GM21367 (cell line): ENCODE measurements around the gene SGCG.
"Not testable (repeated sequence)": the region's sequence is repeated elsewhere in the genome, so short reads cannot be mapped to it uniquely, and the experiment has no call there.

ENCODE experiments used
- ATAC-seq: cut with Tn5 transposase; IDR thresholded peaks from one replicate; pipeline ENCODE4 v1.9.1; 2021; ENCODE audit not compliant: unreplicated experiment

Gene SGCG, protein sequence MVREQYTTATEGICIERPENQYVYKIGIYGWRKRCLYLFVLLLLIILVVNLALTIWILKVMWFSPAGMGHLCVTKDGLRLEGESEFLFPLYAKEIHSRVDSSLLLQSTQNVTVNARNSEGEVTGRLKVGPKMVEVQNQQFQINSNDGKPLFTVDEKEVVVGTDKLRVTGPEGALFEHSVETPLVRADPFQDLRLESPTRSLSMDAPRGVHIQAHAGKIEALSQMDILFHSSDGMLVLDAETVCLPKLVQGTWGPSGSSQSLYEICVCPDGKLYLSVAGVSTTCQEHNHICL

DNA sequence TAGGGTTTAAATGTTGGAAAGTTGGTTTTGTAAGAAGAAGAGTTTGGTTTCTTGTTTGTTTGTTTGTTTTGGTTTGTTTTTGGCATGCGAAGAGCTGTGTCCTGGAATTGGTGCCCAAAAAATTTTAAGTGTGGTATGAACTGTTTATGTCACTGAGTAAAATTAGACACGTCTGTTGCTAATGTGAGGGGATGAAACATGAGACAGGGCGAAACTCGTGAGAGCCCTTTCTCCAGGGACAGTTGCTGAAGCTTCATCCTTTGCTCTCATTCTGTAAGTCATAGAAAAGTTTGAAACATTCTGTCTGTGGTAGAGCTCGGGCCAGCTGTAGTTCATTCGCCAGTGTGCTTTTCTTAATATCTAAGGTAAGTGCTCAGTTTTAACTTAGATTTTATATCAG is at the start of gene SGCG:
TSS of gene SGCG (plus strand) at position 269 of the 400 bp plus-strand sequence. CDS start 22,716 bp downstream, outside the sequence.
- ATAC-seq = no peak

DNA sequence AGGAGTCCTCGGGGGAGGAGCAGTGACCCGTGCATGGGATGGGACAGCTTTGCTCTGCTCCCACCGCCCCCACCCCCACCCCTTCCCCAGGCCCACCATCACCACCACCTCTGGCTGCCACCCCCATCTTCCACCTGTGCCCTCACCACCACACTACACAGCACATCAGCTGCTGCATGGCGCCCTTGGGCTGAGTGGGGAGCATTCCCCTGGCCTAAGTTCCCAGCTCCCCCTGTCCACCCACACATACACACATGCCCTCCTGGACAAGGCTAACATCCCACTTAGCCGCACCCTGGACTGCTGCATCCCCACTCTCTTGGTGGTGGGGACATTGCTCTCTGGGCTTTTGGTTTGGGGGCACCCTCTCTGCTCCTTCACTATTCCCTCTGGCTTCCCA is 46.2 kb upstream of the SGCG start:
- no peak for ATAC-seq

DNA sequence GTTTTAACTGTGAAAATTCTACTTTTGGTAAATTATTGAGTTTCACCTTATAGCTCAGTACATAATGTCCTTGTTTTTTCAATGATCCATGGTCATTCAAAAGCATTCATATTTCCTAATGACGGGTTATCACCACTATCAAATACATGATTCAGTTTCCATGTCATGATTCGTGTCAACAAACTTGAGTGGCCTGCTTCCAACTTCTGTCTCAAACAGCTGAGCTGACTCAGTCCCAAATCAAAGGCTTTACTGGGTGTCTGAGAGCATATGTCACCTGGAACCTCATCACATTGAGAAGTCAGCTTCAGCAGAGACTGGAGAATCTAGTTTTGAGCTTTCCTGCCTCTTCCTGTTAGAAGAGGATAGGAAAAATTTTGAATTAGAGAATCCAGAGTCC is 40.3 kb upstream of the SGCG start:
- no peak for ATAC-seq

DNA sequence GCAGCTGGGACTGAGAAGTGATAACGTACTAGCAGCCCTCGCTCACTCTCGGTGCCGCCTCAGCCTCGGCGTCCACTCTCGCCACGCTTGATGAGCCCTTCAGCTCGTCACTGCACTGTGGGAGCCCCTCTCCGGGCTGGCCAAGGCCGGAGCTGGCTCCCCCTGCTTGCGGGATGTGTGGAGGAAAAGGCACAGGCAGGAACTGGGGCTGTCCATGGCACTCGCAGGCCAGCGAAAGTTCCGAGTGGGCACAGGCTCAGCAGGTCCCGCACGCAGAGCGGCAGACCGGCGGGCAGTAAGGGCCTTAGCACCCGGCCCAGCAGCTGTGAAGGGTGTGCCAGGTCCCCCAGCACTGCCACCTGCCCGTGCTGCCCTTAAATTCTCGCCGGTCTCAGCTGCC is 38.8 kb upstream of the SGCG start:
- ATAC-seq = no peak

DNA sequence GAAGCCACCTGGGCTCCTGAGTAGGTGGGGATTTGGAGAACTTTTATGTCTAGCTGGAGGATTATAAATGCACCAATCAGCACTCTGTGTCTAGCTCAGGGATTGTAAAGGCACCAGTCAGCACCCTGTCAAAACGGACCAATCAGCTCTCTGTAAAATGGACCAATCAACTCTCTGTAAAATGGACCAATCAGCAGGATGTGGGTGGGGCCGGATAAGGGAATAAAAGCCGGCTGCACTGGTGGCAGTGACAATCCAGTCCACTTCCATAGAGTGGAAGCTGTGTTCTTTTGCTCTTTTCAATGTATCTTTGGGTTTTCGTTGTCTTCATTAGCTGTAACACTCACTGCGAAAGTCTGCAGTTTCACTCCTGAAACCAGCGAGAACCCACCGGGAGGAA is 38.2 kb upstream of the SGCG start:
- ATAC-seq = not testable (repeated sequence)

DNA sequence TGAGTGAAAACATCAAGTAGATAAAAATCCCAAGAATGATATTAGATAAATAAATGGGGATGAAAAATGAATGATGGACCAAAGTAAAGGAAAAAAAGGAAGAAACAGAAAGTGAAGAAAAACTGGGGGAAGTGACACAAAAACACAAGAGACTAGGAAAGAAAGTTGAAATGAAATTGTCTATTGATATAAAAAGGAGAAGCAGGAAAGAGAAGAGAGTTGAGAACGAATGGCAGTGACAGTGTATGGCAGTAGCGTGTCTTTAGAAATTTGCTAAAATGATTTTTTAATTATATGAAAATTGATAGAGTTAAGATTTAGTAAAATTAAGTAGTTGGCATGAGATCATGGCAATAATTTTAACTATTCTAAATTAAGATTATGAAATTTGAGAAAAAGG is 36.3 kb upstream of the SGCG start:
- no peak for ATAC-seq

DNA sequence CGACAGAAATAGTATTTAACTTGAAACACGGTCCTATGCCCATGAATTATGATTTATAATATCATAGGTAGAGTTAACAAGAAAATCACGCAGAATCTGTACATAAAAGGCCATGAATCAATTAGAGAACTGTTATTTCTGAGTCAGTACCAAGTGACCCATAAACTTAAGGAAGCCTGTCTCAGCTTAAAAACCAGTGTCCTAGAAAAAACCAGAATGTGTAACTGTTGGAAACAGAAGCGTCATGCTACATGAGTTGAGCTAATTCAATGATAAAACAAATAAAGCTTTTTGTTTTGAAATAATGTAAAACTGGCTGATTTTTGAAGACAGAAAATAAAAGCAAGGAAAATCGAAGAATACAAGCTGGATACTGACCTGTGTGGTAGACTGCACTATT is 34.8 kb upstream of the SGCG start:
- no peak for ATAC-seq

DNA sequence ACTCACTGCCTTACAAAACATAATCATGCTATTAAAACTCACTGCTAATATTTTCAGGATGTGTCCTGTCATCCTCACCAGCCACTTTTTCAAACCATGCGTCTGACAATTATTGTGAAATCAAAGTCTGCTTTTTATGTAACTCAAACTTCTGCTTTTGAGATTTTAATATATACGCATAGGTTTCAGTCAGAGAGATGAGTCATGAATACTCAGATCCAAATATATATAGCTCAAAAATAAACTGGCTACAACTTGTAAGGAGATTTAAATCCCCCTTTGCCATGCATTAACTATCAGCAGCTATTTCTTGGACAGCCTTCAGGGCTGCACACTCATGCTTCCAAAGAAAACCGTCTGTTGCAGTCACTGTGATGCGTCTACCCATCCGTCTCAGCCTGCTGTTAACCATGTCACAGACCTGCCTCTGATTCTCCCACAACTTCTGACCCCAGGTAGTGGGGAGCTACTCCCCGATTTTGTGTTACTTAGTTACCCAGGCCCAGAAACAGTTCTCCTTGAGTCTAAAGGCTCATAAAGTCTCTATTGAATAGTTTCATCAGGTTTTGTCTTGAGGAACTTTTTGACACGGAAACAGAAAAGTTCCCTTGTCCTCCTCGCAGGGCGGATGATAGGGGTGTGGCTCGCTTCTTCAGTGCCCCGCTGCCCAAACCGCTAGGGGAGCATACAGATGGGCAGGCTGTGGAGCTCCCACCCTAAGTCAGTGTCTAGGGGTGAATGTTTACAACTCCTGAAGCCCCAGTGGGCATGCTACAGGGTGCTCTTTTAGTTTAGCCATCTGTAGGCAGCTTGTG is 33.8 kb upstream of the SGCG start:
- no peak for ATAC-seq

DNA sequence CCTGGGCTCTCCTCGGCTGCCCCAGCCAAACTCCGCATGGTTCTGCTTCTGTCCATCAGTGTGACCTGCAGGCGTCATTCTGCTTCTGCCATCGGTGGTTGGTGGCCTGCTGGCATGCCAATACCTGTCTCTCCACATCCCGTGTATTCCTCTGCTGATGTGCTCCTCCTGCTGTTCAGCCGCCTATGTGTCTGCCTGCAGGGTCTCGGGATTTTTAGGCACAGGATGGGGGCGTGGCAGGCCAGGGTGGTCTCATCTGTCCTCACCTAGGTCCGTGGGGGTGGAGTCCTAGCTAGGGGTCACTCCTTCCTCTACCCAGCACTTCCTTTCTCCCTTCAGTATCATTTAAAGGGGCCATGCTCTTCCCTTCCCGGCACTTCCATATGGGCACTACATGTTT is 33.0 kb upstream of the SGCG start:
- no peak for ATAC-seq

DNA sequence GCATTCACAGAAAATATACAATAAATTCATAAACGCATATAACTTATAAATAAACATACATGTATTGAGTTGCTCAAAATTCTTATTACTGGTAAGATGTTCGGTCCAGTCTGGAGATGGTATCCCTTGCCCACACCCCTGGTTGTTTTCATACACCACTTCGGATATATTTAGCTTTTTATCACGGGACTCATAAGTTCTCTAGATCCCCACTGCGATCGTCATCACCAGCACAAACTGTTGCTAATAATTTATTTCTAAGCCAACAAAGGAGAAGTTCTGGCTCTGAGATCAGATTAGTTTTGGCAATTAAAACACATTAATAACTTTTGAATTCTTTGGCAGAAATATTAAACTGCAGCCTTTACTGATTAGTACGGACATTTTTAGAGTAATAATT is 23.0 kb upstream of the SGCG start:
- ATAC-seq = no peak

DNA sequence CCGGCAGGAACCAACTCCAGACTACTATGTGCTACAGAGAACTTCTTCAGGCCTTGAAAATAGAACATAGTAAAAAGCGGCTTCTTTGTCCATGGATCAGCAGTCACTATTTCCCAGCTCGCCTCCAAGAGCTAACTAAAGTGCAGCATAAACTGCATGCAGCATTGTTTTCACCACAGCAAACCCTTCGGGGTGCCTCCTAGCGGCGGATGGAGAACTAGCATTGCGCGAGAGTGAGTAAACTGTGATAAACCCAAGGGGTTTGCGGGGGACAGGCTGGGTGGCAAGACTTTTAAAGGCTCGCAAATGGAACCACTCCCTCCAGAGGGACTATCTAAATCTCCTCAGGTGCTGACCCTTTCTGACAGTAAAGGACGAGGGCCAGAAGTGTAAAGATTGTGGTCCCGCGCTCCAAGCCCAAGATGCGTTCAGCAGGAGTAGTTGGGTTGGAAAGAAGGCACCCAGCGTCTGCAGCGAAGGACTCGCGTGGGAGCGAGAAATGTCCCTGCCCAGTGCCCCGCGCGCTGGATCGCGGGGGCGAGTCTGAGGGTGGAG is 21.5 kb upstream of the SGCG start:
- ATAC-seq = no peak

DNA sequence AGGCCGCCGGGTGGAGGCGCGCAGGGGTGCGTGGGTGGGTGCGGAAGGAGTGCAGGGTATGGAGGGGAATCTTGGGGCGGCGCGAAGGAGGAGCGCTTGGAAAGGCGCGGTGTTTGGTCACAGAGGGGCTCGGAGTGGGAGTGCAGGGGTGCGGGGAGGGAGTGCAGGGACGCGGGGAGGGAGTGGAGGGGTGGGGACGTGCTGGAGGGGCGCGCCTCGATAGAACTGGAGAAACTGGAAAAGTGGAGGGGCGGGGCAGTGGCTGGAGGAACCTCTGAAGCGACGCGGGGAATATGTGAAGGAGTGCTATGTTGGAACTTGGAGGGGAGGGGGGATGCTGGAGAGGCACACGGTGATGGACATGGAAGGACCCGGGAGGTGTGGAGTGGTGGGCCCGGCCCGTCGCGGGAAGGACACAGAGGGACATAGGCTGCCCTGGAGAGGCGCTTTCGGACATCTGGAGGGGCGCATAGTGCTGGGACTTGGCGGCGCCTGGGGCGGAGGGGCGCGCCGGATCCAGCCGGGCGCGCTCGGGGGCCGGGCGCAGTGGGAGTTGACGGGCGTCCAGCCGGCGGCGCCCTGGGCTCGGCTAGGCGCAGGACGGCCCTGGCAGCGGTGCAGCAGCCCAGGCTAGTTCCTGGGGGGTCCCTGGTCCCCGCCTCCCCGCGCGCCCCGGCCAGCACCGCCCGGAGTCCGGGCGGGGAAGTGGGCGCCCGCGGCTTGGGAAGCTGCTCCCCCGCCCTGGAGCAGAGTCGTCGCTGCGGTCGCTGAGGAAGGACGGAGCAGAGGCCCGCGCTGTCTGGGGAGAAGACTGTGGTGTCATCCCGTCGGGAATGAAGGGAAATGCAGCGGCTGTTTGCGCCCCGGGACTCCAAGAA is 20.8 kb upstream of the SGCG start:
- ATAC-seq = no peak

DNA sequence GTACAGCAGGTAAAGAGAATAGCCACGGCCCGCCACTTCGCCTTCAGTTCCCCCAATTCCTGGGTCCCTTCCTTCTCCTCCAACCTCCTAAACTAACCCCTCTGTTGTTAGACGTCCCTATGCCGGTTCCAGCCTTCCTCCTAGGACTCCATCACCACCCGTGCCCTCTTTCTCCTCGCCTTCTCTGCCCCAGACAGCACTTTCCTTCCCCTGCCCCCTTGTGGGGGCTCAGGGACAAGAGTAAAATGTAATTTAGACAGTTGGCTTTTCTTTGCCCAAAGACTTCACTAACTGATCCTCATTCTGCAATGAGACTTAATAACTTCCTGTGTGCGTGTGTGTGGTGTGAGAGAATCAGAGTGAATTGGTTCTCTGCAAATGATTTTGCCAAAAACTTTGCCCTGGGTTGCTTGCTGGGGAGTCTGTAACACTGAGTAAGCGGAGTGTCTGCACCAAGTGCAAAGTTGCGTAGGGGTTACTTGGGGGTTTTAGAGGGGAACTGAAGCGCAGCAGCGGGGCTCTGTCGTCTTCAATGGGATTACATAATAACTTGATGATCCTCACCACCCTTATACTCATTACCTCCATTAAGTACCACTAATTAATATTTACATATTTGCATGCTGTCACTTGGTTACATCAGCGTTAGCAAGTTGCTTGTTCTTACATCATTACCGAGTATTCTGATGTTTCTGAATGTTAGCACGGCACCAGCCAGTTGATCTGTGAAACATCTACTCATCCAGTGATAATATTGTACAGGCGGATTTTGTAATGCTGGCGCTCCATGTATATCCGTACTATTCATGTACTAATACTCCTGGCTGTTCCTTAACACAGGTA is 19.9 kb upstream of the SGCG start:
- ATAC-seq = no peak

DNA sequence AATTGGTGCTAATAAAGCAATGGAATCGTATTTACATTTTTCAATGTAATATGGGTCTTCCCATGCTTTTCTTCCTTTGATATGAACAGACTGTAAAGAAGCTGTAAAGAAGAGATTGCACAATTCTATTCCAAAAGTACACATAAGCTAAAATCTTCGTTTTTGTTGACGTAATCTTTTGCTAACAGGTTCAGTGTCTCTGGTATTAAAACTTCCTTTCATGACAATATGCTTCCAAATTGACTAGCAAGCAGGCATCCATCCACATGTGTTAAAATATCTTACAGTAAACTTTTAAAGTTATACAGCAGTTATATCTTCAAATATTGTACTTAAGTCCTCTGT is 19.3 kb upstream of the SGCG start:
- no peak for ATAC-seq

DNA sequence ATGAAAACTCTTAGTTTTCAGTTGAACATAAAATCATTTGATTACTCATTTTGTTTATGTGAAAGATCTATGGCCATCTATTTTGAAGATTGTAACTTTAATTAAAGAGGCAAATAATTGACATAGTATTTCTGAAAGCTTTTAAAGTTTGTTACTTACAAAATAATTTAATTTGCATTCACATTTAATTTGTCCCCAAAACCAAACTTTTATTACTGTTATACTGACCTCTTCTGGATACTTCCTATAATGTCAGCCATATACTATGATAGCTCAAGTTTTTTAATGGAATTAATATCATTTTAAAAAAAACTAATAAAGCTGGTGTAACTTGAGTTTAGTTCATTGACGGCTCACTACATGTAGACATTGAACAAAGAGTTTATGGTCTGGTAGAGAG is 4.9 kb upstream of the SGCG start:
- no peak for ATAC-seq

DNA sequence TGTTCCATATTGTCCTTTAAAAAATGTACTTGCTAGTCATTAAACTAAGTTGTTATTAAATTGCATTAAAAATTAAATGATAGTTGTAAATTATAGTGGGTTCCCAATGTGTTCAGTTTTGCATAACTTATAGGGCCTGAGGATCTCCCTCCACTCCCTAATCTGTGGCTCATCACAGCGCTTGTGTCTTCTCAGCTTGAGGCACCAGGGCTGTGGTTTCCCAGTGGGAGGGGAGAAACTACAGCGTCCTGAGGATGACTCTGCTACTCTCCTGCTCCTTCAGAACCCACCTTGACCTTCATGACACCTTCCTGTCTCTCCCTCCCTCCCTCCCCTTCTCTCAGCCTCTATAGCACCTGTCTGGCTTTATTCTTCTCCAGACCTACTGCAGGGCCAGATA is 1.4 kb downstream of the SGCG start:
- ATAC-seq = no peak

DNA sequence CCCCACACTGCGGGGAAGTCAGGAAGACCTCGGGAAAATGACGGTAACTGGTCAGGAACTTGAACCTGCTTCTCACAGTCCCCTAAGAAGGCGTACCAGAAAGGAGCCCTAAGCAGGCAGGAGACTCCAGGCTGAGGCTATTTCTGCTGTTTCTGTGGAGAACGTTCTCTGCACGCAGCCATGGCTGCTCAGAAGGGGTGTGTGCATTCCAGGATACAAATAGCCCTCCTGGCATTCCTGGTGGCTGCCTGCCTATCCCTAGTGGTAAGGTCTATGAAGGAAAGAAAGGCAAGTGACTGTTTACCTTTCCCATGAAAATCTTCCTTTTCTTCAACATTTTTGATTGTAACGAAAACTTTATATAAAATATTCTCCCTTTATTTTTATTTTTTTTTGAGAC is 2.5 kb downstream of the SGCG start:
- no peak for ATAC-seq

DNA sequence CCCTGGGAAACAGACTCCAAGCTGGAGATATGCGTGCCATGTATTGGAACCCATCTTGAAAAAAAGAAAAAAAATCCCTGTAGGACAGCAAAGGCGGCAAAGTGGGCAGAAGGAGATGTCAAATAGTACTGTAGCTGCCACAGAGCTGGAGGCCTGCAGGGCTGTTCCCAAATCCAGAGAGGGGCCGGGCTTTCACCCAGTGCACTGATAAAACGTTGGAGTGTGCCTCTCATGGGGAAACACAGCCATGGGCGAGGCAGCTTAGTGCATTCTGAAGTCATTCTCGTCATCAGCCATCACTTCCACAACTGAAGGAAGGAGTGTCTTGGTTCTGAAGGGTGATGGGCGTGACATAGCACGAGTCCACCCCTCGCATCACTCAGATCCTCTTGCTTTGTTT is 4.8 kb downstream of the SGCG start:
- ATAC-seq = no peak

DNA sequence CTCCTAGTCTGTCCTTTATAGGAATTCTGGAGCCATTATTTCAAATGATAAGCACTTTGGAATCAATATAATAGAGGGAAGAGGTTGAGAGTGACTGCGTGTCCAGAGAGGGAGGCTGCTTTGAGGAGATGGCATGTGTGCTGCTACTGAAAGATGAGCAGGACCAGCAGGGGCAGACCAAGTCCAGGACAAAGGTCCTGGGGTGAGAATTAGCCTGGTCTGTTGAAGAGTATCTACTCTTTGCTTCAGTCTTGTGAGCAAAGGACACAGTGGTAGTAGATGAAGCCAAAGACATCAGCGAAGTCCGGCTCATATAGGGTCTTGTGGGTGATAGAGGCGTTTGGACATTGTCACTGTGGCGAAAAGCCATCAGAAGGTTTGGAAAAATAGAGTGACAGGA is 21.1 kb downstream of the SGCG start:
- no peak for ATAC-seq

DNA sequence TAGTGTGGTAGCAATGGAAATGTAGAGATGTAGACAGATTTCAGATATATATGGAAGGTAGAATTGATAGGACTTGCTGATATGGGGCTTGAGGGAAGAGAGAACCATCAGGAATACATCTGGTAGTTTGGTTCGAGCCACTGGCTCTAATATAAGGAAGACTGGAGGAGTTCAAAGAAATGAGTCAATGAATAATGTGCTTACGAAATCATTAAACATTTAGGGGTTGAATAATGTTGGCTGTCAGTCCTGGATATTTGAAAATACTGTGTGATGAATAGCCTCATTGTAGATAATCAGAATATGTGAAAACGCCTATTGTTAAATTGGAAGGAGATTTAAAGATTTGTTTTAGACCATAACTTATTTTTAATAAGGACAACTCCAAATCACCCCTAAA is 21.6 kb downstream of the SGCG start:
- no peak for ATAC-seq

DNA sequence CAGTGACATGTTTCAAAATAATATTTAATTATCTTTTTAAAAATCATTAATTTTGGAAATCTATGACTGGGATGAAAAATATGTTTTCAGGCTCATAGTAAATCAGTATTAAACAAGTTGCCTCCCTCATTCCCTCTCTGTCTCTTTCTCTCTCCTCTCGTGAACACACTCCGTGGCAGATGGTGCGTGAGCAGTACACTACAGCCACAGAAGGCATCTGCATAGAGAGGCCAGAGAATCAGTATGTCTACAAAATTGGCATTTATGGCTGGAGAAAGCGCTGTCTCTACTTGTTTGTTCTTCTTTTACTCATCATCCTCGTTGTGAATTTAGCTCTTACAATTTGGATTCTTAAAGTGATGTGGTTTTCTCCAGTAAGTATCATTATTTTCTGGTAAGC is 22.7 kb downstream of the SGCG start:
- no peak for ATAC-seq
